GM13976 (cell line): ENCODE data around the gene DUSP22.

Source experiments
- DNase-seq: peaks from one replicate; pipeline ENCODE4 v3.0.0; 2012; ENCODE audit warnings: low spot score
- in situ Hi-C: fragments of 300-500 bp; cut with MboI; formaldehyde crosslinking; loops from one replicate; pipeline ENCODE4 v1.12.0; 2022; ENCODE audit warnings: low sequenced_read_pairs, mixed read lengths, inconsistent platforms; ENCODE audit not compliant: unreplicated experiment
- TF ChIP-seq, protein P1 (sequence below): IDR thresholded peaks from 2 replicates; pipeline ENCODE4 v1.5.1; 2012; ENCODE audit warnings: borderline replicate concordance, mild to moderate bottlenecking; ENCODE audit not compliant: insufficient read depth; ENCODE audit errors: extremely low read depth, missing control alignments, control extremely low read depth

DUSP22 gene

DNA sequence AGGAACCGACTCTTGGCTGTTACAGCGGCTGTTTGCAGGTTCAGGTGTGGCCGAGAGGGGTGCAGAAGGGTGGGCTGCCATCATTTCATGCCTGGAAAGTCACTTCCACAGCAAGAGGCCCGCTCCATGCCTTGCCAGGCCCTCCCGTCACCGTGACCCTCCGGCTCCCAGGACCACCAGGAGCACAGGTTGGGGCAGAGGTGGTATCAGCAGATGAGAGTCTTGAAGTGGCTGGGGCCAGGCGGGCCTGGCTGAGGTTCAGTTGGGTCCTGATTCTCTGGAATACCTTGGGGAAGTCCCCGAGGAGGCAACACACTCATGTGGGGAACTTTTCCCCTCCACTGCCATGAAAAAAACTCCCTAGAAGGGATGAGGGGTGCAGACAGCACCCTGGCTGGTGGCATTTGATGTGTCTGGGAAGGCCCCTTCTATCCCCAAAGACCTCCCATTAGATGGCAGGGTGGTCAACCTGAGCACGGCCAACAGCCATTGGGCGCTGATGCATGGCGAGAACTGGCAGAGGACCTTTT is 65.0 kb downstream of the DUSP22 start:
- no peak for DNase-seq
- TF ChIP-seq, protein P1, sequence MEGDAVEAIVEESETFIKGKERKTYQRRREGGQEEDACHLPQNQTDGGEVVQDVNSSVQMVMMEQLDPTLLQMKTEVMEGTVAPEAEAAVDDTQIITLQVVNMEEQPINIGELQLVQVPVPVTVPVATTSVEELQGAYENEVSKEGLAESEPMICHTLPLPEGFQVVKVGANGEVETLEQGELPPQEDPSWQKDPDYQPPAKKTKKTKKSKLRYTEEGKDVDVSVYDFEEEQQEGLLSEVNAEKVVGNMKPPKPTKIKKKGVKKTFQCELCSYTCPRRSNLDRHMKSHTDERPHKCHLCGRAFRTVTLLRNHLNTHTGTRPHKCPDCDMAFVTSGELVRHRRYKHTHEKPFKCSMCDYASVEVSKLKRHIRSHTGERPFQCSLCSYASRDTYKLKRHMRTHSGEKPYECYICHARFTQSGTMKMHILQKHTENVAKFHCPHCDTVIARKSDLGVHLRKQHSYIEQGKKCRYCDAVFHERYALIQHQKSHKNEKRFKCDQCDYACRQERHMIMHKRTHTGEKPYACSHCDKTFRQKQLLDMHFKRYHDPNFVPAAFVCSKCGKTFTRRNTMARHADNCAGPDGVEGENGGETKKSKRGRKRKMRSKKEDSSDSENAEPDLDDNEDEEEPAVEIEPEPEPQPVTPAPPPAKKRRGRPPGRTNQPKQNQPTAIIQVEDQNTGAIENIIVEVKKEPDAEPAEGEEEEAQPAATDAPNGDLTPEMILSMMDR: no peak
- in situ Hi-C loops: no loop called here

DNA sequence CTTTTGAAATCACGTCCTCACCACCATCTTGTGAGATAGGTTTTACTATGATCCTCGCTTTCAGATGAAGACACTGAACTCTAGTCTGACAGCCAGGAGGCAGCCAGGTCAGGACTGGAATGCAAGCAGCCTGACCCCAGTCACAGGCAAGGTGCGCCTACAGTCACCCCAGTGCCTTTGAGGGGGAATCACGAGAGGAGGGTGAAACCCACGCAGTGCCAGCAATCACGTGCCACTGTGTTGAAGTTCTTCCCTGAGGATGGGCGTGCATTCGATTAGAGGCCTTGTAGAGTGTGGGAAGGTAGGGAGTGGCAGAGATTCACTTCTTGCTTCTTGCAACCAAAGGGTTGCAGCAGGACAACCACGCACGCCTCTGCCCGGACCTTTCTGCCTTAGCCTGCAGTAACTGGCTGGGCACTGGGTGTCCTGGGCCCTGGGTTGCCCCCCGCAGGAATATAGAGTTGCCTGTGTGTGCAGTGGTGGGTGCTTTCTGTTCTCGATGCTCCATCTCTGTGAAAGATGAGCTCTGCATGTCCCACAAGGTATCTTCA is 65.6 kb downstream of the DUSP22 start:
- TF ChIP-seq, protein P1: no peak
- in situ Hi-C loops: no loop called here
- no peak for DNase-seq

DNA sequence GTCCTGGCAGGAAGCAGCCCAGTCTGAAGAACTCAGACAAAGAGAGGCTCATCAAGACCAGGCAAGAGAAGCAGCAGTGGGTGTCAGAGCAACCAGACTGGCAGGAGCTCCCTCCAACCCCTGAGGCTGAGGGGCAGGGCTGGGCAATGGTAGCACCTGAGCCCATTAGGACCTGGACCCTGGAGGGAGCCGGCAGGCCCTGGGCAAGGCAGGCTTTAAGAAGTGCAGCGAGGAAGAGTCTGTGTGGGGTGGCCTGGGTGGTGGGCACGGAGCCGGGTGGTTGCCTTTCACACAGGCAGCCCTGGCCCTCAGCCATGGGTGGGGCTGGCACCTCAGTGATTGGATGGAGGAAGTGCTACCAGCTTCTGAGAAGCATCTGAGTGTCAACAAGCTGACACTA is 66.1 kb downstream of the DUSP22 start:
- TF ChIP-seq, protein P1: no peak
- in situ Hi-C loops: no loop called here
- DNase-seq: no peak

DNA sequence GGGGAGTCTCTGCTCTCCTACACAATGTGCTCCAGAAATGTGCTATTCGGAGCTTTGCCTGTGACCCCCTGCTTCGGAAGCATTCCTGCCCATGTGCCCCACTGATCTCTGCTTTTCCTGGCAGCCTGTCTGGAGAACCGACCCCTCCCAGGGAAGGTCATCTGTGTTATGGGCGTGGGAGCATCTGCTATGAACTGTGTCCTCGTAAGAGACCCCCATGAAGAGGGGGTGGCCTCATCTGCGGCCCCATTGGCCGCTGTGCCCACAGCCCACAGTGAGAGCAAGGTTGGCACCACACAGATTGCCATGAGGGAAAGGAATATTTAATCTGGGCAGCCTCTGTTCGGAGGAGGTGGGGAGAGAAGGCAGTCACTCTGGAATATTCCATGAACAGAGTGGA is 66.6 kb downstream of the DUSP22 start:
- TF ChIP-seq, protein P1: no peak
- in situ Hi-C loops: no loop called here
- no peak for DNase-seq

DNA sequence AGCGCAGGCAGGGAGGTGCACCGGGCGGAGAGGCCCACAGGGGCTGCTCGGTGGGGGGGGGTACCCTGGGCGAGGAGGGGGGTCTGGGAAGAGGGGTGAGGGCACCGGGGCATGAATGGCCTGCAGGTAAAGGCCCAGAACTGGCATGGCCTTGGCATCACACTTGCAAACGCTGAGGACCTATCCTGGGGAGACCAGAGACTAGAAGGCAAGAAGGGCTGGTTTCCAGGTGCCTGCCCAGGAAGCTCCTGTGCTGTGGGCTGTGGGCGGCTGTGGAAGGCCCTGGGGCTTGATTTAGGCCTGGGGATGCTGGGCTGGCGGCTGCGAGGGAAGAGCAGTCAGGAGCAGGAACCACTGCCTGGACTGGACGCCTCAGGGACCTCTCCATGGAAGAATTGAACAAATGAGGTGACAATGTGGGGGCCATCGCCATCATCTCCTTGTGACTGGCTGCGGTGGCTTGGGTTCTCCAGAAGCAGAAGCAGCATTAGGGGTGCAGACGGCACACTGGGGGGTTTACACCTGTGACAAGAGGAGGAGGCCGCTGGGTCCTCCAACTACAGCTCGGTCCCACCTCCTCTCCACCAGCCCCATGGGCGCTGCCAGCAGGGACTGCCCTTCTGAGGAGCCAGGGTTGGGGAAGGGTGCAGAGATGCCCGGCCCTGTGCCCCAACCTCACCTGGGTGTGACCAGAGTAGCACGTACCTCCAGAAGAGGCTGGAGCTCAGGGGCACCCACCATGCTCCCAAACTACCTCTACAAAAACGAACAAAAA is 67.2 kb downstream of the DUSP22 start:
- in situ Hi-C loops: no loop called here
- TF ChIP-seq, protein P1: no peak
- no peak for DNase-seq

DNA sequence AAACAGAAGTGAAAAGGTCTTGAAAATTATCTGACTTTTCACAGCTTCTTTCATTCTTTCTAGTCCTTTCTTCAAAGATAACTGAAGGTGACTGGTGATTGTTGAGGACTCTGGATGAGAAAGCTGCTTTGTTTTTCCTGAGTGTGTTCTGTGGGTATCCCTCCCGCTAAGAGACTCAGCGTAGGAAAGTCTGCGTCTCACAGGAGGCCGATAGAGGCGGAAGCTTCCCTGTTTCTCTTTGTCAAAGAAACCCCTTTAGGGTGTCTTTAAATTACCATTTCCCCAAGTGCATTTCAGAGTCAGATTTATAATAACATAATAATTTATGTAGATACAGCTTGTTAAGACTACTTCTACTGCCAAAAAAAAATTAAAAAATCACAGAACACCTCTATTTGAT is 68.1 kb downstream of the DUSP22 start:
- TF ChIP-seq, protein P1: no peak
- in situ Hi-C loops: no loop called here
- no peak for DNase-seq
